Choroid plexus epithelial cell (primary cell): ENCODE results near the gene C16orf96.

Experiments
- DNase-seq: peaks from one replicate; pipeline ENCODE4 v3.0.0-alpha.2; 2010; ENCODE audit warnings: low read depth
- H3K4me3 ChIP-seq: 2 replicates; pipeline ENCODE4 v1.5.1; 2011; ENCODE audit warnings: low read depth, mild to moderate bottlenecking, control low read depth, low read length, moderate library complexity
- TF ChIP-seq, protein P1 (sequence below): conservative IDR thresholded peaks from 2 replicates; pipeline ENCODE4 v1.5.1; 2011; ENCODE audit warnings: low read depth, mild to moderate bottlenecking, control low read depth, inconsistent platforms, low read length, moderate library complexity

Gene C16orf96

DNA sequence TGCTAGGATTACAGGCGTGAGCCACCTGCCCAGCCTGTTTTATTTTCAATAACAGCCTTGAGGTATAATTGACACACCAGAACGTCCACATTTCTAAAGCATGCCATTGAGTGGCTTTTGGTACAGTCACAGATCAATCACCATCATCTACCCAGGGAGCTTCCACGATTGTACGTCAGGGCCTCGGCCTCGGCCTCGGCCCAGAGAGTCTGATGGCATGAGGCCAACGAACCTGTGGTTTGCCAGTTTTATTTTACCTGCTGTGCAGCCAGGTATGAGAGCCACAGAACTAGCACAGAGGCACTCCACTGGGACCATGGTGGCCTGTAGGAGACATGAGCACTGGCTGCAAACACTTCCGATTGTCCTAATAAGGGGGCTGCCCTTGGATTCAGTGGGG lies 50.2 kb downstream of the C16orf96 start:
- TF ChIP-seq, protein P1, sequence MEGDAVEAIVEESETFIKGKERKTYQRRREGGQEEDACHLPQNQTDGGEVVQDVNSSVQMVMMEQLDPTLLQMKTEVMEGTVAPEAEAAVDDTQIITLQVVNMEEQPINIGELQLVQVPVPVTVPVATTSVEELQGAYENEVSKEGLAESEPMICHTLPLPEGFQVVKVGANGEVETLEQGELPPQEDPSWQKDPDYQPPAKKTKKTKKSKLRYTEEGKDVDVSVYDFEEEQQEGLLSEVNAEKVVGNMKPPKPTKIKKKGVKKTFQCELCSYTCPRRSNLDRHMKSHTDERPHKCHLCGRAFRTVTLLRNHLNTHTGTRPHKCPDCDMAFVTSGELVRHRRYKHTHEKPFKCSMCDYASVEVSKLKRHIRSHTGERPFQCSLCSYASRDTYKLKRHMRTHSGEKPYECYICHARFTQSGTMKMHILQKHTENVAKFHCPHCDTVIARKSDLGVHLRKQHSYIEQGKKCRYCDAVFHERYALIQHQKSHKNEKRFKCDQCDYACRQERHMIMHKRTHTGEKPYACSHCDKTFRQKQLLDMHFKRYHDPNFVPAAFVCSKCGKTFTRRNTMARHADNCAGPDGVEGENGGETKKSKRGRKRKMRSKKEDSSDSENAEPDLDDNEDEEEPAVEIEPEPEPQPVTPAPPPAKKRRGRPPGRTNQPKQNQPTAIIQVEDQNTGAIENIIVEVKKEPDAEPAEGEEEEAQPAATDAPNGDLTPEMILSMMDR: no peak
- DNase-seq: no peak
- no peak overlapping the region for H3K4me3 ChIP-seq

DNA sequence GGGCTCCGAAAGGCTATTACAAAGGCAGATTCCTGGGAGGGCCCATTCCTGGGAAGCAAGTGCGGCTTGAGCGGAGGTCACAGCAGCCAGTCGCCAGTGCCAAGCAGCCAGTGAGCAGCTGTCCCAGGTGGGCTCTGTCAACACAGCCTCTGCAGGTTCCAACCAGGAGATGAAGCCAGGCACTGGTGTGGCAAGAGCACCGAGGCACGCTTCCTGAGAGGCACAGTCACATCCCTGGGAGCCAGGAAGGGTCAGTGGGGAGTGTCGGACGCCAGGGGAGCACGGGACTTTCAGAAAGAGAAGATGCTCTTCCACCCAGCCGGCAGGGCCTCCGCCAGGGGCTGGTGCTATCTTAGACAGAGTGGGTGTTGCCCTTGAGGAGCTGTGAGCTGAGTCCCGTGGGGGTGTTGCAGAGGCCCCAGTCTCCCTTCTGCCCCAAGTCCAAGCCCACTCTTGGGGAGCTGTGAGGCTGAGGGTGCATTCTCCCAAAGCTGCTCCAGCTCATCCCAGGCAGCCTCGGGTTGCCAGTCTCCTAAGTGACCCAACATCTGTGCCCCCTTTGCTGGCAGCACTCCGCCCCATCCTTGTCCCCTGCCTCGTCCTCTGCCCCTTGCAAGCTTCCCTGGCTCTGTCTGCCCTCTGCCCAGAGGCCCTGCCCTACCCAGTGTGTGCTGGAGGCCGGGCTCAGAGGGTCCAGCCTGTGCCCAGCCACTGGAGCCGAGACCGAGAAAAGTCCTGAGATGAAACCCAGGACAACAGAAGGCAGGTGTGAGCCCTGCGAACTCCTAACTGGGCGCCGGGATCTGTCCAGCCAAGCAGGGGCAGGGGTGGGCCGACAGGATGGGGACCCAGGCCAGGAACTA lies 51.9 kb downstream of the C16orf96 start:
- no peak for DNase-seq
- H3K4me3 ChIP-seq: no peak overlapping the region
- TF ChIP-seq, protein P1: no peak

DNA sequence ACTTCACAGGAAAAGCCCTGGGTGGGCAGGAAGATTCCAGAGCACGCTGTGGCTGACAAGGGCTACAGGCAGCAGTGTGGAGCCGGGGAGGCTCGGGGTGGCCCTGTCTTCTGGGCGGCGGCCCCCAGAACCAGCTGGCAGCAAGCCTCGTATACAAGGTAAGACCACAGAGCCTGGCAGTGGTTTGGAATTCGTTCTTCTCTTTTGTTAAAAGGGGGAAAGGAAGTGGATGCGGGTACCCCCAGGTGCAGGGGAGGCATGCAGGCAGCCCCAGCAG lies 52.5 kb downstream of the C16orf96 start:
- H3K4me3 ChIP-seq: no peak overlapping the region
- TF ChIP-seq, protein P1: no peak
- no peak for DNase-seq

DNA sequence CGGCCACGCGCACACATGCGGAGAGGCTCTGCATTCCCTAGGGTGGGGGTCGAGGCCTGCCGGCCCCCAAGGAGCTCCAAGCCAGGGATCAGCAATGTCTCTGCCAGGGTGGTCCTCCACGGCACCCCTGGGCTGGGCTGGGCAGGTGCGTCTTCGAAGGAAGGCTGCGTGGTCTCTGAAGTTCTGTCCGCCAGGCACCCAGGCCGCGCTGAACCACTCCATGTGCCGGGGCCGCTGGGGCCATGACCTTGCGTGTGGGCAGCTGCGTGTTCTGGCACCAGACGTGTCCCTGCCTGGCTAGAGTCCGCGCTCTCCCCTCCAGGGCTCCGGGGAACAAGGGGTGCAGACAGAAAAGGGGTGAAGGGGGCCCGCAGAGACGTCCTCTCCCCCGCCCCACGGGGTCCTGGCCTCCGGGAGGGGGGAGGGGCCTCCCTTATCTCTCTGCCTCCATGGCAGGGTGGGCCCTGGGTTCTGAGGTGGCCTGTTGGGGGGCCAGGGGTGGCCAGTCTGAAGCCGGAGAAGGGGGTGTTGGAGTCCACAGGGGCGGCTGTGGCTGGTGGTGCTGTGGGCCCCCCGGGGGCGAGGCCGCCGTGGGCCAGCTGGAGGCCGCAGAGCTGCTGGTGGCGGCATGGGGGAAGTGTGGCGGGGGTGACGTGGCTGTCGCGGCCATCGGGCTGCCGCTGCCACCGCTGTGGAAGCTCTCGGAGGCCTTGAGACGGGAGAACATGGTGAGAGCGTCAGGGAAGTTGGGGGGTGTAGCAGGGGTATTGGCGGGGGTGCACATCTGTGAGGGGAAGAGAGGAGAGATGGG lies 53.3 kb downstream of the C16orf96 start:
- no peak for DNase-seq
- TF ChIP-seq, protein P1: no peak
- no peak overlapping the region for H3K4me3 ChIP-seq

DNA sequence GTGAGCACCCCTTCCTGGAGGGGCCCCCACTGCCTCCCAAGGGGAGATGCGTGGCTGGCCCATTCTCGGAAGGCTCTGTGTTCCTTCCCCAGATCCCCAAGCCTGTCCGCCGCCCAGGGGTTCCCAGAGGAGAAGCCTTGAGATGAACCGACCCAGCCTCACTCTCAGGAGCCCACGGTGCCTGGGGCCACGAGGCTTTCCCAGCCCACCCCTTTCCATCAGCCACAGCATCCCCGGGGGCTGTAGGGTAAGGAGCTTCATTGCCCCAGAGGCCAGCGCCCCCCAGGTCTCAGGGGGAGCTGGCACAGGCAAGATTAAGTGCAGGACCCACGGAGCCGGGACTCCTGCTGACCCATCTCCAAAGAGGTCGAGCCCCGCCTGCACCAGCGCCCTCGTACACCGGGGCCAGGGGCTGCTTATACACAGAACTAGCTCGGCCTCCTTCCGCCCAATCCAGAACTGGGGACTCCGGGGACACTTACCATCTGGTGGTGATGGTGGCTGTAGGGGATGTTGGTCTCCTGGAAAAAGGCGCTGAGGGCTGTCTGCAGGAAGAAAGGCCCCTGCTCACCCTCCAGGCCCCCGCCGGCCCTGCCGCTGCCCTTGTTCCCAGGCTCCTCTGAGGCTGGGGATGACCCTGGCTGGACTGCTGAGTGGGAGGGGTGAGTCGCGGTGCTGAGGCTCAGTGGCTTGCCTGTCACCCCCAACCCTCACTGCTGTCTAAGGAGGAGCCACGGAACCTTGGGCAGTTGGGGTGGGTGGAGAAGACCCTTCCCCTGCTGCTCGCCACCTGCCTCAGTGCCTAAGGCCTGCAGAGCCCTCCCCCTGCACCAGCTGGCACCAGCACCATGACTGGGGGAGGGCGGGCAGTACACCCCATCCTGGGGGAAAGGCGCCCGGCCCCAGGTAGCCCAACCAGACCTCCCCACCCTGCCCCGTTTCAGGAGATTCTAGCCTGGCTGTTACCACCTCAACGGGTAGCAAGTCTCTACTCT lies 54.2 kb downstream of the C16orf96 start:
- H3K4me3 ChIP-seq: no peak overlapping the region
- TF ChIP-seq, protein P1: no peak
- DNase-seq: no peak

DNA sequence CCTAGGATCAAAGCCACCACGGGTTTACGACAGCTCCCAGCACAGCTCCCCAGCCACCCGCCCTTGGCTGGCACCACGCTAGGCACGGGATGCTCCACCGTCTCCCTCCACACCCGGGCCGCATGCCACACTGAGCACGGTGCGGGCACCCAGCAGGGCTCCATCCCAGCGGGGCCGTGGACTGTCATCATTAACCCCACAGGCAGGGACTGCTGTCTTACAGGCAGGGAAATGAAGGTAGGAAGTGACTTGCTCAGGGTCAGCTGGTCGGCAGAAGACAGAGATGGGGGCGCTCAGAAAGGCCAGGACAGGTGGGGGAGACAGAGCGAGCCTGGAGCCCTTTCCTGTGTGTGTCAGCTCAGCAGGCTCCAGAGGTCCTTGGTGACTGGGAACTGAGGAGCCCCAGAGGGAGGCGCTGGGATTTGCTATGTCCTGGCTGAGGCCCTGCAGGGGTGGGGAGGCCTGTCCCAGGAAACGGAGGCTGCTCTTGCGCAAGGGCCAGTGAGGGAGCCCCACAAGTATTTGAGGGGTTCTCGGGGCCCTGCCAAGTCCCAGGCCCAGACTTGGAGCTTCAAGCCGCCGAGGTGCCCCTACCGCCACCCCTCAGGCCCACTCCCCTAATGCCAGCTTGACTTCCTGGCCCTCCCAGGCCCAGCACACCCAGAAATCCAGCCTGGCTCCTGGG lies 55.3 kb downstream of the C16orf96 start:
- DNase-seq: peak; percentile 31
- TF ChIP-seq, protein P1: no peak
- H3K4me3 ChIP-seq: no peak overlapping the region
